Stimulated activated naive CD8-positive, alpha-beta T cell treated with anti-CD3 and anti-CD28 coated beads, Interleukin-15, Interleukin-2, amounts not matched to agents 100 U/mL and 50 U/mL, for 24 hours (primary cell): Measurements from ENCODE around the gene MYOZ3.

ENCODE experiments used
- ATAC-seq: fragments of 150-1000 bp; cut with Tn5 transposase; one replicate; pipeline ENCODE4 v1.10.0; 2021
- DNase-seq: peaks from one replicate; pipeline ENCODE4 v3.0.0; 2021

Gene MYOZ3

GRCh38 chr5:150627731-150628545 is 33.1 kb upstream of the MYOZ3 start:
- no peak for ATAC-seq
- no peak for DNase-seq

- DNase-seq (no peak), ATAC-seq (no peak)
Observed at GRCh38 chr5:150628936-150629485, 32.0 kb upstream of the MYOZ3 start.

DNA sequence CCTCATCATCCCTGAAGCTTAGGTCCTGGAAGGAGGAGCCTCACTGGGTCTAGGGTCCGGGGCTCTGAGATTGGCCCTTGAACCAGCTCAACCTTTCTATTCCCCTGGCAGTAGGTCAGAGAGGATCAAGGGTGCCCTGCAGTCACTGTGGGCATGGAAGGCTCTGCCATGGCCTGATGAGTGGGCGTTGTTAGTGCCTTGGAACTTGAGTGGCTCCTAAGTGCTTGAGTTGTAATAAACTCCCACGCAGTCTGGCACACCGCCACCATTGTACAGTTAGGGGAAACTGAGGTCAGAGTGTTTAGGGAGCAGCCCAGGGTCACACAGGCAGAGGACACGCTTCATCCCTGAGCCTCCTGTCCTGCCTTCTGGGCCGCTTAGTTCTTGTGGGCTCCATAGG is 31.0 kb upstream of the MYOZ3 start:
- DNase-seq (no peak), ATAC-seq (no peak)

DNA sequence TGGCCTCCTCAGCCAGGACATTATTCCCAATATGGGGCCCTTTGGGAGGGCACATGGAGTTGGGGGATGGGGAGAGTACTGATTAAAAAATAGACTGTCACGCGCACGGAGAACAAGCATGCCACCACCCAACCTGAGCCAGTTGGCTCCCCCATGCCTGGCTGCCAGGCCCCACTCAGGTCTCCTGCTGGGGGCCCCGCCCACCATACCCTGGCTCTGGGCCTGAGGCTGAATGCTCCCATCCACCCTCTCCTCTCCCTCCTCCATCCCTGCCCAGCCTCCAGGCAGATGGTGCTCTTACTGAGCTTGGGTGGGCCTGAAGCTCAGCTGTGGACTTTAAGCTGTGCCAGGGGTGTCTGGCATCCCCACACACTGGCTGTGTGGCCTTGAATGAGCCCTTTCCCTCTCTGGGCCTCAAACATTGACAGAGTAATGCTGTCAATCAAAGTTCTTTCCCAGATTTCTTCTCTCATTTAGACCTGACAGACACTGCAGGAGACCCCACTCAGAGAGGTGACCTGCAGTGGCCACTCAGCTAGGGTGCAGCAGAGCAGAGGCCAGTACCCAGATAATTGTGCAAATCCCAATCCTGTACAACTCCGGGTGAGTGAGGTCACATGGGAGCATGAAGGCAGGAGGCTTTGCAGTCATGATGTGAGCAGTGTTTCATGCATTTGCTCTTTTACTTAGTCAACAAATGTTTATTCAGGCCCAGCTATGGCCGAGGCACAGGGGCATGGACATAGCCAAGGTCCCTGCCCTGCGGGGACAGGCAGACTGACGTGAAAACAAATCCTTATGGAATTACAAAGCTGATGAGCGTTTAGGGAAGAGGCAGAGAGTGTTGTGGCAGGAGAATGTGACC is 30.4 kb upstream of the MYOZ3 start:
- DNase-seq: no peak
- no peak for ATAC-seq

GRCh38 chr5:150631326-150631701 is 29.7 kb upstream of the MYOZ3 start:
- no peak for ATAC-seq

GRCh38 chr5:150632305-150633160 is 28.5 kb upstream of the MYOZ3 start:
- DNase-seq (no peak), ATAC-seq (no peak)

More at GRCh38 chr5:150631326-150631701, 29.7 kb upstream of the MYOZ3 start:
- DNase-seq: no peak

GRCh38 chr5:150633429-150633828 is 27.6 kb upstream of the MYOZ3 start:
- no peak for DNase-seq
- ATAC-seq: no peak

DNA sequence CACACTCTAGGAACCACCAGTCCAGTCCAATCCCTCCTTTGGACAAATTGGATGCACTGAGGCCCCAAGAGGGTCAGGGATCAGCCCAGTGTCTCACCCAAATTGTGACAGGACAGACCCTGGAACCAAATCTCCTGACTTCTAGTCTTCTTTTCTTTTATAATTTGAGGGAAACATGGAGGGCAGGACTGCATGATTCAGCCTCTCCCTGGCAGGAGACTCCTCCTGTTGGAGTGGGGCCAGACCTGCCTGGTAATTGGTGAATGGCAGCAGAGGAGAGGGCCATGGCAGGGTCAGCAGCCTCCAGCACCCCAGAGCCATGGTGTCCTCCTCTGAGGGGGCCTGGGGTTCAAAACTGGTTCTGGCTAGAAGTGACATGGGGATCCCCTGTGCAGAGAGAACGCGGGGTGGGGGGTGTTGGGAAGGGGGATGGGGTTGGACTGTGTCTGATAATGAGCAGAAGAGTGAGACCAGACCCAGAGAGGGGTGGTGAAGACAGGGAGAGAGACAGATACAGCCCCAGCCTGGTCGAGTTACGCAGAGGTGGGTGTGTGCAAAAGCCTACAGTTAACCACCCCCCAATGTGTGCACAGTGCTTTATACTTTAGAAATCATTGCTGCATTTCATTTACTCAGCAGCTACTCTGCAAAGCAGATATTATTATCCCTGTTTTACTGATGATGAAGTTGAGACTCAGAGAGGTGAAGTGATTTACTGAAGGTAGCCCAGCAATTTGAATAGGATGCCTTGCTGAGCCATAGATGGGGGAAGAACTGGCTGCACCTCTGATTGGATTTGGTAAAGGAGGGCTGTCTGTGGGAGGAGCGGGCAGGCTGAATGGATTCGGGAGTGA is 24.4 kb upstream of the MYOZ3 start:
- no peak for ATAC-seq
- DNase-seq: no peak

DNA sequence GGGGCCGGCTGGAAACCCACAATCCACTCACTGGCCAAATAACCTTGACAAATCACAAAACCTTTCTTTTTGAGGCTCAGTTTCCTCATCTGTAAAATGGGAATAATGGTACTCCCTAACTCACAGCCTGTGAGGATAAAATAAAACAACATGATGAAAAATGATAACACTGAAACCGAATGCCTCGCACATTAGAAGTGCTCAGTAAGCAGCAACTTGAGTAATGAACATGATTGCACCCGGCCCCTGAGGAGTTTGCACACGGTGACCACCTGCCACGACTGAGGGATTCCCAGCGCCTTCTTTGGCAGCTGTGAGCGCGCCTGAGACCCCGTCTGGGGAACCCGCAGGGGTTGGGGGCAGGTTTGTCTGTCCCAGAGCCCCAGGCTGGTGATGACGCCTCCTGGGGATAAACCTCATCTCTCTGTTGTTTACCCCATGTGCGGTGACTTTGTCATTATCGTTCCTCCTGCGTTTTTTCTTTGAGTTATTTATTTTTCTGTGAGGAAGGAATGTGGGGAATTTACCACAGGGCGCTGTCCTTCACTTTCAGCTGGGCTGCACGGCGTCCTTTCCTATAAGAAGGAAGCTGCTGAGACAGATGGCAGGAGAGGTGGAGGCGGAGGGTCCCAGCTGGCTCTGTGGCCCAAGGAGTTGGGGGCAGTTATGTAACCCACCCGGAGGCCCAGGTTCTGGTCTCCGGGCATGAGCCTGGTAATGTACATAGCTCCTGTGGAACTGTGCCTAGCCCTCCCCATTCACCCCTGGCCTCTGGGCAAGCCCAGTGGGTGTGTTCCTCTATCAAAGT is 23.6 kb upstream of the MYOZ3 start:
- ATAC-seq (no peak), DNase-seq (no peak)

DNA sequence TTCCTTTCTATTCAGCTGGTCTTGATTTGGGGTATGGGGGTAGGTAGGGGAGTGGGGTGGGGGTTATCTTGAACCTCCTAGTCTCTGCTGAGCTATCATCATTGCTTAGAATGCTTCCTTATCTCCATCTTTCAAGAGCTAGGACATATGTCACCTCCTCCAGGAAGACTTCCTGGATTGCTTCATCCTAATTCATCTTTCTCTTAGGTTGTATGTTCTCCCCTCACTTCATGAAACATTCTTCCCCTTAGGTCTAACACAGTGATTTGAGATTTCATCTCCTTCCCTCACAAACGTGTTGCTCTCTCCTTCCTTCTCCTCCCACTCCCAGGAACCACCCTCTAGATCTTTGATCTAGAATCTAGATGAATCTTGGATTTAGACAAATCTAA is 23.0 kb upstream of the MYOZ3 start:
- DNase-seq (no peak), ATAC-seq (no peak)

DNA sequence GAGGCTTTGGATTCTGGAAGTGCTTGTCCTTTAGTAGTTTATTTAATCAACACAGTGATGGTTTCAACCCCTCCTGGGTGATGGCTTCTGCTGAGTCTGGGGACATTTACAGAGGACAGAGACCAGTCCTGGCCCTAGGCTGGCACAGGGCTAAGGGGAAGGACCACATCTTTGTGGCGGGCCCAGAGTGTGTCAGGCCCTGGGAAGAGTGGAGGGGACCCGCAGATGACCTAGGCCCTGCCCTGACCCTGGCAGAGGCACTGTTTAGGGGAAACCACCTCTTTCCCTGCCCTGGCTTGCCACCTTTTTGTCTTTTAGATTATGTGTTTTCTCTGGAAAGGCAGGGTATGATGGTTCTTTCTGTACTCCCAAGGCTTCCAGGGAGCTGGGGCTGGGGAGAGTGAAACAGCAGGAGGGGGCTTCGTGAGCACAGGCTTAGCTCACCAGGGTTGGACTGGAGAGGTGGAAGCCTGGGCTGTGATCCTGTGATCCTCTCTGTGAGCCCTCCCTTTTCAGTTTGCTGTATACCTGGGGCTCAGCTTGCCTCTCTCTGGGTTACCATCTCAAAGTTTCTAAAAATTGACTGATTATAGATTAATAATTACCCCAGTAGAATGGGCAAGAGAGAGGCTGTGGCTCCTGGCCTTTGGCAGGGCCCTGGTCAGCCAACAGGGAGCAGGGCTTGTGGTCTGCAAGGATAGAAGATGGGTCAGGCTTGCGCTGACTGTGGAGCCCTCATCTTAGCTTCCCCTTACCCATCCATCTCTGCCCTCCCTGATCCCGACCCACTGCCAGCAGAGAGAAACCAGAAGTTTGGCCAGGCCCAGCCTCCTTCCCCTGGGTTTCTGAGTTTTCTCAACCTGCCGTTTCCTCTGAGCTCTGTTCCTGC is 22.3 kb upstream of the MYOZ3 start:
- no peak for ATAC-seq

GRCh38 chr5:150639377-150639692 is 21.7 kb upstream of the MYOZ3 start:
- no peak for ATAC-seq

More for the DNA sequence above, 22.3 kb upstream of the MYOZ3 start:
- no peak for DNase-seq

GRCh38 chr5:150639751-150640150 is 21.3 kb upstream of the MYOZ3 start:
- no peak for ATAC-seq
- DNase-seq: no peak

More at GRCh38 chr5:150639377-150639692, 21.7 kb upstream of the MYOZ3 start:
- DNase-seq: no peak

DNA sequence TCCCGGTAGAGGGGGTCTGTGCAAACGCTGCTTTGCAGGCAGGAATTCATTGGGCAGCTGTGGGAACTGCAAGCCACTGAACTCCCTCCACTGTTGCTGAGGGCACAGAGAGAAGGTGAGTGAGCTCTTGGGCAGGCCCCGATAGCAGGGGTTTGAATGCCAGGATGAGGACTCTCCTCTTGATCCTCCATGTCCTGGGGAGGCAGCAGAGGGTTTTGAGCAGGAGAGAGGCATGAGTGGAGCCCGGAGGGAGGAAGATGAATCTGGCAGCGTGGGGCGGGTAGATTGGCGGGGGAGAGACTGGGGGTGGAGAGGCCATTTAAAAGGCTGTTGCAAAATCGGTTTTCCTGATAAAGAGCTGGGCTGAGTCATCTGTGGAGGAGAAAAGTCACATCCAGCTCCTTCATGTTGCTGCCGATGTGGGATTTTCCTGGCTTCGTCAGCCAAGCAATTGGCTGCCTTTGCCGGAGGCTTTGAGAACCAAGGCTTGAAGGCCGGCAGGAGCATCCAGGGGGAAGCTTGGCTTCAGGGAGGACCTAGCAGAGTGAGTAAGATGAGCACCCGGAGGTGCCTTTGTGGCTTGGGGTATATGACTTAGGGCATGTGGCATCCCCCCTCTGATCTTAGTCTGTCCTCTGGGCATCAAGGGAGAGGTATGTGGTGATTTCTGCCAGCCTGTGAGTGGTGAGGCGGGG is 20.6 kb upstream of the MYOZ3 start, which contains the start of gene SYNPO:
SYNPO (plus strand) TSS at position 350 of the 695 bp plus-strand sequence. CDS start 7,616 bp downstream, outside the sequence.
- DNase-seq (no peak), ATAC-seq (no peak)

DNA sequence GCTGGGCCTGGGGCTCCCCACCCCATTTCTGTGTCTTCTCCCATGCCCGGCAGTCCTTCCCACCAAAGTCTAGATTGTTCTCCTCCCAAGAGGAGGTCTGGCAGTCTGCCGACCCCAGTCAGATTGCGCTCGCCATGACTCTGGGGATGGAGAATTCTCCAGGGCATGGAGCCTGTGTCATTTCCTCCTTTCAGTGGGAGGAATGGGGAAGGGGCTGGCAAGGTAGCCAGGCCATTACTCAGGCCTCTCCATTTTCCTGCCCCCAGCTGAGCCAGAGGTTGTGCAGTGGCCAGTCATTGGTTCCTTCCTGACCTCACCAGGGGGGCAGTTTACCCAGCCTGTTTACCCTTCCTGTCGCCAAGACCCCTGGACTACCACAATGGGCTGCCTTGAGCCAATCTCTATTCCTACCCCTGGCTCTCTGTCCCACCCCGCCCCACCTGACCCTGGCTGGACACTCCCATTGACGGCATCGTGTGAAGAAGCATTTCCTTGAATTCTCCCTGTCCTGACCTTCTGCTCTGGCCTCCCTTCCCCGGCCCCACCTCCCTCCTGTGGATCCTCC is 20.0 kb upstream of the MYOZ3 start:
- DNase-seq (no peak), ATAC-seq (no peak)

DNA sequence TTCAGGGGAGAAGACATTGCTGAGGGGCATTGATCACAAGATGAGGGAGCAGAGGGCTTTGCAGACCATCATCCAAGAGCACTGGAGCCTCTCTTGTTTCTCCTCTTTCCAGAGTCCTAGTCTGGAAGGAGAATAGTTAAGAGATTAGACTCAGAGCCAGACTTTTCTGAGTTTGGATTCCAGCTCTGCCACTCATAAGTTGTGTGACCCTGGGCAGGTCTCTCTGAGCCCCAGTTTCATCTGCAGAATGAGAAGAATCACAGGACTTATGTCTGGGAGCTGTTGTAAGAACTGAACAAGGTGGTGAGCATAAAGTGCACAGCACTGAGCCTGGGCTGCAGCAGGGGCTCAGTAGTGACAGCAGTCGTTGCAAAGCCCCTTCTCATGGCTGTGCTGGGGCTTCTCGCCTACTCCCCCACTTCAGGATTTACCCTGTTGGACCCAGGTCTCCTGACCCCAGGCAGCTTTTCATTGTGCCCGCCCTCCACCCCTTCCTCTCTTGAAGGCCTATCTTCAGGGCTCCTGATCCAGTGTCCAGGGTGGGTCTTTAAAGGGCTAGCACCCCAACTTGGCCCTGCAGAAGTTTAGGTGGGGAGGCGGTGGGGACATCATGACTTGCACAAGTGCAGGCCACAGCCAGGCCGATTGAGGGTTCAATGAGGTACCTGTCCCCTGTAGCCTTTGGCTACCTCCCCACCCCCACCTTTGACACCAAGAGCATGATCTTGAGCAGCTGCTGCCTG is 19.1 kb upstream of the MYOZ3 start:
- ATAC-seq: no peak
- no peak for DNase-seq

GRCh38 chr5:150642567-150642927 is 18.5 kb upstream of the MYOZ3 start:
- ATAC-seq (no peak), DNase-seq (no peak)
